A549 treated with CORT108297 at 1 μM for 4 hours (cell line): Measurements from ENCODE around the gene CHRNG. TPM values are rescaled to one million over a fixed set of nuclear protein-coding genes. Genes with fewer than 3 reads are reported as not detected.

Experiments used
- total RNA-seq: library from RNA; stranded (reverse); fragments of 200-300 nt; extraction: Qiagen RNA extraction; gene quantifications from 5 replicates; pipeline ENCODE4 v1.2.3, GENCODE V29; 2022

CHRNG gene, protein sequence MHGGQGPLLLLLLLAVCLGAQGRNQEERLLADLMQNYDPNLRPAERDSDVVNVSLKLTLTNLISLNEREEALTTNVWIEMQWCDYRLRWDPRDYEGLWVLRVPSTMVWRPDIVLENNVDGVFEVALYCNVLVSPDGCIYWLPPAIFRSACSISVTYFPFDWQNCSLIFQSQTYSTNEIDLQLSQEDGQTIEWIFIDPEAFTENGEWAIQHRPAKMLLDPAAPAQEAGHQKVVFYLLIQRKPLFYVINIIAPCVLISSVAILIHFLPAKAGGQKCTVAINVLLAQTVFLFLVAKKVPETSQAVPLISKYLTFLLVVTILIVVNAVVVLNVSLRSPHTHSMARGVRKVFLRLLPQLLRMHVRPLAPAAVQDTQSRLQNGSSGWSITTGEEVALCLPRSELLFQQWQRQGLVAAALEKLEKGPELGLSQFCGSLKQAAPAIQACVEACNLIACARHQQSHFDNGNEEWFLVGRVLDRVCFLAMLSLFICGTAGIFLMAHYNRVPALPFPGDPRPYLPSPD
- total RNA-seq: not detected in 5 replicates

DNA sequence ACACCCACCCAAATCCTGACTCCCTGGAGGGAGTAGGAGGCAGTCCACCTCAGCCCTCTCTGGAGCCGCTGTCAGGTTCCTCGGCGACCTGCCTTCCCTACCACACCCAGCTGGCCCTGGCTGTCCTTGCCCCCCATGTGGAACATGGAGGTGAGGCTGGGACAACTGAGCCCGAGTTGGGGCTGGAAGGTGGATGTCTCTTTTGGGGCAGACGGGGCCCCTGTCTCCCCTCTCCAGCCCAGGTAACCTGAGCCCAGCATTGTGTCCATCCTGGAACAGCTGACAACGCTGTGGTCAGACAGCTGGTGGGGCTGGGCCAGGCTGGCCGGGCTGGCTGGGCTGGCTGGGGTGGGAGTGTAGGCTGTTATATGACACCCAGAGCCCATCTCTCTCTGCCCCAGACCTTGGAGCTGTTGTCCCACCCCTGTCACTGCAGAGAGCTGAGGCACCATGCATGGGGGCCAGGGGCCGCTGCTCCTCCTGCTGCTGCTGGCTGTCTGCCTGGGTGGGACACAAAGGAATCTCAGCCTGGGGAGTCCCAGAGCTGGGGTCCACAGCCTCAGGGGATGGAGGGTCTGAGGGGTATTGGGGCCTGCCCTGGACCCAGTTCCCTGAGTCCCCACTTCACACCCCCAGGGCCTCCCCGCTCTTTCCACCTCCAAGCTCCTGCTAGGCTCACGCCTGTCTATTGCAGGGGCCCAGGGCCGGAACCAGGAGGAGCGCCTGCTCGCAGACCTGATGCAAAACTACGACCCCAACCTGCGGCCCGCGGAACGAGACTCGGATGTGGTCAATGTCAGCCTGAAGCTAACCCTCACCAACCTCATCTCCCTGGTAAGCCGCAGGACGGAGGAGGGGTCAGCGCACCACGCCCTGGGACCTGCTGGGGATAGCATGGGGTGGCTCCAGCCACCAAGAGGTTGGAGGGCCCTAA lies at the start of gene CHRNG:
Gene CHRNG (plus strand): TSS at position 395 of the 934 bp plus-strand sequence. CDS start 56 bp downstream, at position 451.

DNA sequence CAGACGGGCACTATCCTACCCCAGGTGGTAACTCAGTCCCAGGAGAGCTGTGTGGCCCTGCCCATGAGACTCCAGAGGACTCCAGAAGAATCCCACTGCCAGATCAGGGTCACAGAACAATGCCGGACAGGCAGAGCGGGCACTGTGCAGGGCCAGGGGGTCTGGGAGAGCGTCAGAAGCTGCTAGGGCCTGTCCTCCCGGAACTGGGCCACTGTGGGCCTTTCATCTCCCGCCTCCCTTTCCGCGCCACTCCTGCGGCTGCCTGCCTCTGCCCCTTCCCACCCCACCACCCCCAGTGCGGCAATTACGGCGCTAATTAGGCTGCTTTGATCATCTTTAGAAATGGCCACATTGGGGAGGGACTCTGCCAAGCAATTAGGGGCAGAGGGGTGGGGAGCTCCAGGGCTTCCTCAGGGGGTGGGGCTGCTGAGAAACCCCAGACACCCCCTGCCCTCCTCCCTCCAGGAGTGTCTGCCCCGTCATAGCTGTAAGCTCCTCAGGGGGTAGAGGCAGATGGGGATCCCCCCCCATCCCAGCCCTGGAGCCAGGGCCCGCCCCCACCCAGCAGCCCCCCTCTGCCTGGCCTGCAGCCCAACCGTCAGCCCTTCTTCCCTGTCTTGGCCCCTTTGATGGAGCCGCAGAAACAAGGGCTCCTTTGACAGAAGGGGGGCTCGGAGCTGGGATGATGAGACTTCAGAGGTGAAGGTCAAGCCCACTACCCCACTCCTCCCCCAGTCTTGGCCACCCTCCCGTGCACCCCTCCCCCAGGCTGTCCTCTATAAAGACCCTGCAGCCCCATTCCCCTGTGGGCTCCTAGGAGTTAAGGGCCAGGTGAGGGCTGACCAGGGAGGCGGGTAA lies 19.7 kb upstream of the CHRNG start, which contains the start of gene PRSS56:
Gene PRSS56 (plus strand): TSS at position 808 of the 858 bp plus-strand sequence. CDS start 211 bp downstream, outside the sequence.

DNA sequence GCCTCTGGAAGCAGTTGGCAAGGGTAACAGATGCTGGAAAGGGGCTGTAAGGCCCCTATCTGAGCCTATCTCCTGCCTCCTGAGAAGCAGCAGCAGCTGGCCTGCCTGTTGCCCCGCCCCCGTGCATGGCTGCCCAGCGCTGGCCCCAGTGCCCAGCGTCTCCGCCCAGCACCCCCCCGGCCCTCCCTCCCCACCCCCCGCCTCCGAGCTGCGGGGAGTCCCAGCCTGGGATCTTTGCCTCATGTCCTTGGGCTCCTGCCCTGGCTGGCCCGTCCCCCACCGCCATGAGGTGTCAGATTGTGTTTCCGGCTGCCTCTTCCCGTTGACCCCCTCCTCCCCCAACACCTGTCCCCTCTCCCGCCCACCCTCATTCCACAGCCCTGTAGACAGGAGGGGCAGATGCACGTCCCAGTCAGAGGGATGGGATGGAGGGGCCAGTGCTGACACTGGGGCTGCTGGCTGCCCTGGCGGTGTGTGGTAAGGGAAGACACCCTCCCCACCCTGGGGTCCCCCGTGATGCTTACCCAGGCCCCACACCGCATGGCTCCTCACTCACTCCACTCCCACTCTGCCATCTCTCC lies 13.6 kb upstream of the CHRNG start, which contains the start of gene CHRND:
Gene CHRND (plus strand): TSS at position 370 of the 581 bp plus-strand sequence. CDS start 56 bp downstream, at position 426.

GRCh38 chr2:232550354-232551249 lies 11.1 kb downstream of the CHRNG start, which contains the start of the genes EIF4E2 and TIGD1:
Gene EIF4E2 (plus strand): TSS chr2:232550689. CDS start chr2:232550725, 36 bp downstream.
Gene TIGD1 (minus strand): TSS chr2:232550557. CDS start chr2:232549882, 675 bp downstream.

Other genes with a start within 250 kb of the CHRNG start
- 0.59 to 0.81 TPM (median 0.74 TPM) in 5 replicates for gene ALPP, start 160.9 kb upstream of the CHRNG start, total RNA-seq
- 0.12 to 0.22 TPM (median 0.16 TPM) in 5 replicates for gene ALPG, start 132.8 kb upstream of the CHRNG start, total RNA-seq
- gene ALPI, start 83.5 kb upstream of the CHRNG start, total RNA-seq: not detected in 5 replicates
- 0.12 to 0.27 TPM (median 0.14 TPM) in 5 replicates for gene ECEL1, start 51.9 kb upstream of the CHRNG start, total RNA-seq
- 0.07 to 0.22 TPM (median 0.15 TPM) in 5 replicates for gene PRSS56, start 19.3 kb upstream of the CHRNG start, total RNA-seq
- not detected in 5 replicates for gene CHRND, start 13.5 kb upstream of the CHRNG start, total RNA-seq
- 4.5 to 5.3 TPM (median 5.0 TPM) in 5 replicates for gene TIGD1, start 10.9 kb downstream of the CHRNG start, total RNA-seq
- 83.6 to 240 TPM (median 88.2 TPM) in 5 replicates for gene EIF4E2, start 11.0 kb downstream of the CHRNG start, total RNA-seq
- gene EFHD1, start 93.9 kb downstream of the CHRNG start, total RNA-seq: 1.9 to 2.9 TPM (median 2.5 TPM) in 5 replicates
- 23.4 to 31.2 TPM (median 25.5 TPM) in 5 replicates for gene GIGYF2, start 157.6 kb downstream of the CHRNG start, total RNA-seq
- gene KCNJ13, start 236.9 kb downstream of the CHRNG start, total RNA-seq: not detected in 5 replicates